K562 (cell line): ENCODE results near the gene UFL1. TPM values are rescaled to one million over a fixed set of nuclear protein-coding genes. Genes with fewer than 3 reads are reported as not detected.

Experiments used
- BCLAF1 ChIP-seq, 2 experiments: fragments of 450-650 bp in 1 of 2; IDR thresholded peaks; 2 replicates each; pipeline ENCODE4 v1.6.1; 2011 to 2017; ENCODE audit warnings: low read depth in 2 of 2, antibody characterized with exemption in 1 of 2, borderline replicate concordance in 1 of 2, low read length in 1 of 2, mild to moderate bottlenecking in 1 of 2, mixed read lengths in 1 of 2; ENCODE audit not compliant: control insufficient read depth in 1 of 2
- GABPB1 ChIP-seq: sonication (generic); formaldehyde crosslinking; IDR thresholded peaks from 2 replicates; pipeline ENCODE4 v1.8.0; 2022; ENCODE audit warnings: mild to moderate bottlenecking, missing genetic modification reagents
- NR1H2 ChIP-seq: sonication (generic); formaldehyde crosslinking; IDR thresholded peaks from 2 replicates; pipeline ENCODE4 v1.4.0; 2020; ENCODE audit warnings: mild to moderate bottlenecking, missing genetic modification reagents
- PHTF2 ChIP-seq: fragments of 250-450 bp; sonication (Bioruptor Pico); IDR thresholded peaks from 2 replicates; pipeline ENCODE4 v1.5.0; 2021; ENCODE audit warnings: mild to moderate bottlenecking
- RBM39 ChIP-seq: fragments of 200-400 bp; formaldehyde crosslinking; optimal IDR thresholded peaks from 2 replicates; pipeline ENCODE3; 2018; ENCODE audit warnings: low read depth, low read length
- TRIM24 ChIP-seq, 2 experiments: fragments of 450-650 bp; IDR thresholded peaks; 2 replicates each; pipeline ENCODE4 v1.6.1; 2016
- ZBTB40 ChIP-seq, 2 experiments: fragments of 450-650 bp in 1 of 2; sonication (generic) in 1 of 2; formaldehyde crosslinking in 1 of 2; IDR thresholded peaks; 2 replicates each; pipeline versions ENCODE4 v1.7.1 to v1.9.0; 2016 to 2022; ENCODE audit warnings: inconsistent platforms in 1 of 2, mild to moderate bottlenecking in 1 of 2, missing genetic modification reagents in 1 of 2
- ZBTB7A ChIP-seq: IDR thresholded peaks from 2 replicates; pipeline ENCODE4 v1.6.1; 2011; ENCODE audit warnings: low read depth, mild to moderate bottlenecking, low read length, moderate library complexity, borderline replicate concordance; ENCODE audit not compliant: control insufficient read depth
- polyA plus RNA-seq, 8 experiments: library from polyadenylated mRNA; depleted of rRNA in 4 of 8; stranded (reverse) in 5 of 8; unstranded in 3 of 8; fragments of >200 nt; fragmentation: Nextera tagmentation in 2 of 8; fragmentation: Illumina TruSeq in 1 of 8; extraction: Ambion mirVana in 2 of 8; extraction: Trizol in 1 of 8; gene quantifications; 2 replicates each; pipeline versions ENCODE4 v1.2.1 to v1.2.3, GENCODE V29; 2011 to 2014; ENCODE audit warnings: inconsistent platforms in 1 of 8, missing spikeins in 1 of 8
- total RNA-seq, 7 experiments: library from RNA; depleted of rRNA in 6 of 7; stranded (reverse); fragments of >200 nt in 6 of 7; fragmentation: Illumina TruSeq in 2 of 7; extraction: Trizol in 2 of 7; gene quantifications; 2 replicates each; pipeline versions ENCODE4 v1.2.1 to v1.2.3, GENCODE V29; 2011 to 2021; ENCODE audit warnings: low replicate concordance in 1 of 7
- TF ChIP-seq, protein P1 (sequence below): fragments of 450-650 bp; IDR thresholded peaks from 2 replicates; pipeline ENCODE4 v1.6.1; 2016; ENCODE audit warnings: antibody characterized with exemption

UFL1 gene
- total and polyA plus RNA-seq, 9 of the 15 experiments (the other 6 are each of a cell fraction or from before 2014, with no cell fraction given), result 10.9 to 23.1 (median 18.3) TPM

- TF ChIP-seq ZBTB40 (IDR thresholded peaks at IDR 0.05), result peak; percentile 62
- TF ChIP-seq ZBTB40 (CRISPR knock-in tag; IDR thresholded peaks at IDR 0.05), result no peak
- TF ChIP-seq PHTF2 (CRISPR knock-in tag), result no peak
- TF ChIP-seq, protein P1, sequence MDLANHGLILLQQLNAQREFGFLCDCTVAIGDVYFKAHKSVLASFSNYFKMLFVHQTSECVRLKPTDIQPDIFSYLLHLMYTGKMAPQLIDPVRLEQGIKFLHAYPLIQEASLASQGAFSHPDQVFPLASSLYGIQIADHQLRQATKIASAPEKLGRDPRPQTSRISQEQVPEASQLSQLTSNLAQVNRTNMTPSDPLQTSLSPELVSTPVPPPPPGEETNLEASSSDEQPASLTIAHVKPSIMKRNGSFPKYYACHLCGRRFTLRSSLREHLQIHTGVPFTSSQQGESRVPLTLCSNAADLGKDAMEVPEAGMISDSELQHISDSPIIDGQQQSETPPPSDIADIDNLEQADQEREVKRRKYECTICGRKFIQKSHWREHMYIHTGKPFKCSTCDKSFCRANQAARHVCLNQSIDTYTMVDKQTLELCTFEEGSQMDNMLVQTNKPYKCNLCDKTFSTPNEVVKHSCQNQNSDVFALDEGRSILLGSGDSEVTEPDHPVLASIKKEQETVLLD, result 0 out of 2 replicates have a peak, but pooled peaks have one; percentile 67
- TF ChIP-seq NR1H2 (CRISPR knock-in tag), result 0 out of 2 replicates have a peak, but pooled peaks have one; percentile 85
- peak in 1 of 2 experiments; percentile 46; a peak in 1 of 4 replicates for TF ChIP-seq TRIM24 (IDR thresholded peaks at IDR 0.05)
- TF ChIP-seq GABPB1, result peak; percentile 84
- TF ChIP-seq ZBTB7A, result peak; percentile 94
- TF ChIP-seq BCLAF1 (IDR thresholded peaks at IDR 0.05; ENCODE audit: borderline replicate concordance in 1 of 2, control insufficient read depth in 1 of 2, low read depth in 2 of 2, low read length in 1 of 2), result no peak
- no peak for TF ChIP-seq RBM39
Measured at GRCh38 chr6:96521644-96522464, at the start of gene UFL1 (continued).
